Stimulated activated naive CD8-positive, alpha-beta T cell treated with anti-CD3 and anti-CD28 coated beads, Interleukin-15, Interleukin-2, amounts not matched to agents 100 ng/mL and 50 ng/mL, for 24 hours (primary cell): ENCODE results near the gene CDH13.

Experiments used
- H3K27ac Mint-ChIP-seq: one replicate; pipeline ENCODE4 v1.8.0; 2021; ENCODE audit warnings: mild to moderate bottlenecking, mixed read lengths
- H3K27me3 Mint-ChIP-seq: one replicate; pipeline ENCODE4 v1.8.0; 2021; ENCODE audit warnings: mixed read lengths
- H3K36me3 Mint-ChIP-seq: one replicate; pipeline ENCODE4 v1.8.0; 2021; ENCODE audit warnings: low read depth, mixed read lengths
- H3K4me1 Mint-ChIP-seq: one replicate; pipeline ENCODE4 v1.8.0; 2021; ENCODE audit warnings: low read depth, mixed read lengths
- H3K4me3 Mint-ChIP-seq: one replicate; pipeline ENCODE4 v1.8.0; 2021; ENCODE audit warnings: mild to moderate bottlenecking, mixed read lengths
- H3K9me3 Mint-ChIP-seq: one replicate; pipeline ENCODE4 v1.8.0; 2021; ENCODE audit warnings: mixed read lengths

CDH13 gene

GRCh38 chr16:83023011-83023410 is 396.2 kb downstream of the CDH13 start:
- Mint-ChIP-seq H3K4me3 (no peak overlapping the region), H3K9me3 (no peaks in the 10 kb centered on the region), H3K27me3 (no peaks in the 10 kb centered on the region), H3K36me3 (no peaks in the 10 kb centered on the region), H3K27ac (no peak overlapping the region), H3K4me1 (no peaks in the 10 kb centered on the region)

- no peaks in the 10 kb centered on the region for H3K27me3 Mint-ChIP-seq
- no peaks in the 10 kb centered on the region for H3K9me3 Mint-ChIP-seq
- no peak overlapping the region for H3K27ac Mint-ChIP-seq
- H3K36me3 Mint-ChIP-seq, result no peaks in the 10 kb centered on the region
- H3K4me1 Mint-ChIP-seq, result no peaks in the 10 kb centered on the region
- H3K4me3 Mint-ChIP-seq, result no peak overlapping the region
Measured at GRCh38 chr16:83023640-83024039, 396.9 kb downstream of the CDH13 start.

DNA sequence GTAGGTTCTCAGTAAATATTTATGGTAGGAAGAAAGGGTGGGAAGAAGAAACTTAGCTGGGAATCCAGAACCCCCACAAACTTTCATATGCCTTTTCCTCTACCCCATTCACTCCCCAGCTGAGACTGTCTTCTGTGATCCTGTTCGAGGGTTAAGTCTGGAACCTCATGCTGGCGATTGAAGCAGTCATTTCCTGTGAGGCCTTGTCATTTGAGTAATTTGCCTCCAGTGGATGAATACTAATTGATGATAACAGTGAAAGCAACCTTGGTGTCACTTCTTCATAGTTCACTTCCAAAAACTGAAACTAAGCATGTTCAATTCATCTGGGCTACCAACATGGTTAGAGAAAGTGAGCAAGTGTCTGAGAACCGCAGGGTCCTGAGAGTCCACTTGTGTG is 401.2 kb downstream of the CDH13 start:
- Mint-ChIP-seq H3K4me3 (no peak overlapping the region), H3K36me3 (no peaks in the 10 kb centered on the region), H3K27ac (no peak overlapping the region), H3K27me3 (no peaks in the 10 kb centered on the region), H3K9me3 (no peaks in the 10 kb centered on the region), H3K4me1 (no peaks in the 10 kb centered on the region)

- no peaks in the 10 kb centered on the region for H3K9me3 Mint-ChIP-seq
- H3K27ac Mint-ChIP-seq, result no peak overlapping the region
- H3K27me3 Mint-ChIP-seq, result no peaks in the 10 kb centered on the region
- H3K36me3 Mint-ChIP-seq, result no peaks in the 10 kb centered on the region
- no peak overlapping the region for H3K4me3 Mint-ChIP-seq
- H3K4me1 Mint-ChIP-seq, result no peaks in the 10 kb centered on the region
Measured at GRCh38 chr16:83029467-83029866, 402.7 kb downstream of the CDH13 start.

GRCh38 chr16:83031524-83031923 is 404.8 kb downstream of the CDH13 start:
- Mint-ChIP-seq H3K4me1 (no peaks in the 10 kb centered on the region), H3K36me3 (no peaks in the 10 kb centered on the region), H3K4me3 (no peak overlapping the region), H3K27me3 (peaks cover 3% of the 10 kb centered on the region), H3K9me3 (no peaks in the 10 kb centered on the region), H3K27ac (no peak overlapping the region)

- H3K4me1 Mint-ChIP-seq, result no peaks in the 10 kb centered on the region
- no peak overlapping the region for H3K27ac Mint-ChIP-seq
- H3K27me3 Mint-ChIP-seq, result peaks cover 3% of the 10 kb centered on the region
- no peaks in the 10 kb centered on the region for H3K36me3 Mint-ChIP-seq
- peaks cover 5% of the 10 kb centered on the region for H3K9me3 Mint-ChIP-seq
- H3K4me3 Mint-ChIP-seq, result no peak overlapping the region
Measured at GRCh38 chr16:83037102-83037501, 410.3 kb downstream of the CDH13 start.

DNA sequence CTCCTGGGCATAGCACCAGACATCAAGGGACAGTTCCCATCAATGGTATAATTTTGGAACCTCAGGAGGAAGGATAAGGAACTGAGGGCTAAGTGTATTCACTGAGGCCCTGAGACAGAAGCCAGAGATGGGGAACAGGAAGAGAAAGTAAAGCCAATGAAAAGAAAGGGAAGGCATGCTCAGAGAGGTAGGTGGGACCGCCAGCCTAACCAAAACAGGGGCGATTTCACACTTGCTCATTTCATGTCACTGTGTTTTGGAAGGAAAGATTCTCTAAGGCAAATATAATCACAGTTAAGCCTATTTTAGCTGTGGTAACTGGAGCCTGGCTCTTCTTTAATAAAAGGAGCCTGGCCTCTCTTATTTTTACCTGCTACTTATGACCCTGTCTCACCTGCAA is 411.1 kb downstream of the CDH13 start:
- peaks cover 3% of the 10 kb centered on the region for H3K27me3 Mint-ChIP-seq
- no peak overlapping the region for H3K4me3 Mint-ChIP-seq
- H3K36me3 Mint-ChIP-seq, result no peaks in the 10 kb centered on the region
- H3K4me1 Mint-ChIP-seq, result no peaks in the 10 kb centered on the region
- no peak overlapping the region for H3K27ac Mint-ChIP-seq
- H3K9me3 Mint-ChIP-seq, result peaks cover 6% of the 10 kb centered on the region

DNA sequence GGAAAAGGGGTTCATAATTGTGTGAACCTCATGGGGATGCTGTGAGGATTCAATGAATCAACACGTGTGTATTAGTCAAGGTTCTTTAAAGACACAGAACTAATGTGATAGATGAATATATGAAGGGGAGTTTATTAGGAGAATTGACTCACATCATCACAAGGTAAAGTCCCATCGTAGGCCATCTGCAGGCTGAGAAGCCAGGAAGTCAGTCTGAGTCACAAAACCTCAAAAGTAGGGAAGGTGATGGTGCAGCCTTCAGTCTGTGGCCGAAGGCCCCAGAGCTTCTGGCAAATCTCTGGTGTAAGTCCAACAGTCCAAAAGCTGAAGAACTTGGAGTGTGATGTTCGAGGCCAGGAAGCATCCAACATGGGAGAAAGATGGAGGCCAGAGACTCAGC is 413.4 kb downstream of the CDH13 start:
- Mint-ChIP-seq H3K9me3 (peaks cover 6% of the 10 kb centered on the region), H3K4me3 (no peak overlapping the region), H3K36me3 (no peaks in the 10 kb centered on the region), H3K27me3 (peaks cover under 1% of the 10 kb centered on the region), H3K27ac (no peak overlapping the region), H3K4me1 (no peaks in the 10 kb centered on the region)

- H3K27ac Mint-ChIP-seq, result no peak overlapping the region
- H3K27me3 Mint-ChIP-seq, result no peaks in the 10 kb centered on the region
- peaks cover 6% of the 10 kb centered on the region for H3K9me3 Mint-ChIP-seq
- no peaks in the 10 kb centered on the region for H3K4me1 Mint-ChIP-seq
- H3K36me3 Mint-ChIP-seq, result no peaks in the 10 kb centered on the region
- no peak overlapping the region for H3K4me3 Mint-ChIP-seq
Measured at GRCh38 chr16:83044589-83044988, 417.8 kb downstream of the CDH13 start.

- H3K27me3 Mint-ChIP-seq, result no peaks in the 10 kb centered on the region
- H3K36me3 Mint-ChIP-seq, result no peaks in the 10 kb centered on the region
- no peaks in the 10 kb centered on the region for H3K4me1 Mint-ChIP-seq
- peaks cover 11% of the 10 kb centered on the region for H3K9me3 Mint-ChIP-seq
- H3K27ac Mint-ChIP-seq, result no peak overlapping the region
- H3K4me3 Mint-ChIP-seq, result no peak overlapping the region
Measured at GRCh38 chr16:83045790-83046189, 419.0 kb downstream of the CDH13 start.

DNA sequence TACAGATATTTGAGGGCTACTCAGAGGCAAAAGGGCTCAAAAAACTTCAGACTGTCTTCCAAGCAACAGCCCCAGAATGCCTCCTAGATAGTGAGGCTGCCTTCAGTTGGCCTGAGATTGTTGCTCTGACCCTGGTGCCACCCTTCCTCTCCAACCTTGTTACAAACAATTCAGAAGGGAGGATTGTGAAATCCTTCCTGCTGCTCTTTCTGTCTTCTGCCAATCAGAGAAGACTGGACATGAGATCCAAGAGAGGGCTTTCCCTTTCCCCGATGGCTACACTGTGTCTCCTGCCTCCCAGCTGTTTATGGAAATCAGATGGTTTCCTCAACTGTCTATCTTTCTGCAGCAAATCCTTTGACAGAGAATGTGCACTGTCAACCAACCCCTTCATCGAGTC is 419.9 kb downstream of the CDH13 start:
- no peaks in the 10 kb centered on the region for H3K27me3 Mint-ChIP-seq
- no peaks in the 10 kb centered on the region for H3K4me1 Mint-ChIP-seq
- H3K36me3 Mint-ChIP-seq, result no peaks in the 10 kb centered on the region
- no peak overlapping the region for H3K4me3 Mint-ChIP-seq
- H3K27ac Mint-ChIP-seq, result no peak overlapping the region
- peaks cover 15% of the 10 kb centered on the region for H3K9me3 Mint-ChIP-seq

- no peaks in the 10 kb centered on the region for H3K27me3 Mint-ChIP-seq
- H3K9me3 Mint-ChIP-seq, result peaks cover 10% of the 10 kb centered on the region
- no peaks in the 10 kb centered on the region for H3K4me1 Mint-ChIP-seq
- H3K36me3 Mint-ChIP-seq, result no peaks in the 10 kb centered on the region
- H3K27ac Mint-ChIP-seq, result no peak overlapping the region
- H3K4me3 Mint-ChIP-seq, result no peak overlapping the region
Measured at GRCh38 chr16:83051451-83051850, 424.7 kb downstream of the CDH13 start.

- H3K27me3 Mint-ChIP-seq, result no peaks in the 10 kb centered on the region
Measured at GRCh38 chr16:83054283-83054682, 427.5 kb downstream of the CDH13 start.

GRCh38 chr16:83058376-83058775 is 431.6 kb downstream of the CDH13 start:
- H3K27ac Mint-ChIP-seq, result no peak overlapping the region
- H3K9me3 Mint-ChIP-seq, result peaks cover 4% of the 10 kb centered on the region
- no peaks in the 10 kb centered on the region for H3K36me3 Mint-ChIP-seq
- no peak overlapping the region for H3K4me3 Mint-ChIP-seq
- H3K27me3 Mint-ChIP-seq, result no peaks in the 10 kb centered on the region
- H3K4me1 Mint-ChIP-seq, result no peaks in the 10 kb centered on the region

More at GRCh38 chr16:83054283-83054682, 427.5 kb downstream of the CDH13 start:
- H3K4me1 Mint-ChIP-seq, result no peaks in the 10 kb centered on the region
- H3K9me3 Mint-ChIP-seq, result peaks cover 10% of the 10 kb centered on the region
- no peak overlapping the region for H3K27ac Mint-ChIP-seq
- H3K4me3 Mint-ChIP-seq, result no peak overlapping the region
- no peaks in the 10 kb centered on the region for H3K36me3 Mint-ChIP-seq

- no peaks in the 10 kb centered on the region for H3K4me1 Mint-ChIP-seq
- peaks cover 7% of the 10 kb centered on the region for H3K9me3 Mint-ChIP-seq
- H3K36me3 Mint-ChIP-seq, result no peaks in the 10 kb centered on the region
- no peak overlapping the region for H3K27ac Mint-ChIP-seq
- H3K4me3 Mint-ChIP-seq, result no peak overlapping the region
- H3K27me3 Mint-ChIP-seq, result no peaks in the 10 kb centered on the region
Measured at GRCh38 chr16:83059237-83059636, 432.5 kb downstream of the CDH13 start.

GRCh38 chr16:83066011-83066410 is 439.2 kb downstream of the CDH13 start:
- peaks cover 17% of the 10 kb centered on the region for H3K9me3 Mint-ChIP-seq
- no peaks in the 10 kb centered on the region for H3K4me1 Mint-ChIP-seq
- no peak overlapping the region for H3K4me3 Mint-ChIP-seq
- H3K27ac Mint-ChIP-seq, result no peak overlapping the region
- H3K36me3 Mint-ChIP-seq, result no peaks in the 10 kb centered on the region
- no peaks in the 10 kb centered on the region for H3K27me3 Mint-ChIP-seq
